Epithelial cell of esophagus (primary cell): Measurements from ENCODE around the gene ZKSCAN1.
A peak's percentile ranks its signal among the peaks of the same experiment; 100 is the strongest.

Source experiments
- DNase-seq: peaks from one replicate; pipeline ENCODE4 v3.0.0; 2010; ENCODE audit warnings: low read depth
- H3K4me3 ChIP-seq: 2 replicates; pipeline ENCODE4 v1.5.1; 2011; ENCODE audit warnings: mild to moderate bottlenecking, low read length, control low read depth
- TF ChIP-seq, protein P1 (sequence below): IDR thresholded peaks from 2 replicates; pipeline ENCODE4 v1.5.1; 2011; ENCODE audit warnings: low read depth, mild to moderate bottlenecking, low read length, control low read depth, inconsistent platforms; ENCODE audit not compliant: insufficient read depth; ENCODE audit errors: missing control alignments

ZKSCAN1 gene

DNA sequence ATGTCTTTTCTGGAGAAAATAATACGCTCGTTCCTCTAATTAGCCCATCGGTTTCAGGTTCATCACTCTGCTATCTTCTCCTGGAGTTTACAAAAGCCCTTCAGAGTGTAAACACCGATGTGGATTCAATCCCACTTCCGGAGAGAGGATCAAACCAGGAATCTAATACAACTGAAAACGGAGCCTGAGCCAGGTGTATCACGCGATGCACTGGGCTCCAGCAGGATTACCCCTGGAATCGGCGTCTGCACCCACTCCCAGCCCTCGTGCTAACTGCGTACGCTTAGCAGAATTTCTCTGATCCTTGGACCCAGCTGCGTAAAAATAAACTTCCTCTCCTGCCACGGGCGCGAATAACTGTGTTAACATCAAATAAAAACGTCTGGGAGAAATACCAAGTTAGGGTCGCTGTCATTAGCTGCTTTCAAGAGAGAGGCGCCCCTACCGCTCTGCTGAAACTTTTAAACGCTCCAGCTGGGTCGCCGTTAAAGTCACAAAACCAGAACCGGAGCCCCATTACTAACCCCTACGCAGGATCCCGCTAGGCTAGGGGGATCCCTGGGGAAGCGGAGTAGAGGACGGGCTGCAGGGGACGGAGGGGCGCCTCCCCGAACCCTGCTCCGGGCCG lies 65.6 kb downstream of the ZKSCAN1 start:
- DNase-seq, result peak; percentile 19
- TF ChIP-seq, protein P1, sequence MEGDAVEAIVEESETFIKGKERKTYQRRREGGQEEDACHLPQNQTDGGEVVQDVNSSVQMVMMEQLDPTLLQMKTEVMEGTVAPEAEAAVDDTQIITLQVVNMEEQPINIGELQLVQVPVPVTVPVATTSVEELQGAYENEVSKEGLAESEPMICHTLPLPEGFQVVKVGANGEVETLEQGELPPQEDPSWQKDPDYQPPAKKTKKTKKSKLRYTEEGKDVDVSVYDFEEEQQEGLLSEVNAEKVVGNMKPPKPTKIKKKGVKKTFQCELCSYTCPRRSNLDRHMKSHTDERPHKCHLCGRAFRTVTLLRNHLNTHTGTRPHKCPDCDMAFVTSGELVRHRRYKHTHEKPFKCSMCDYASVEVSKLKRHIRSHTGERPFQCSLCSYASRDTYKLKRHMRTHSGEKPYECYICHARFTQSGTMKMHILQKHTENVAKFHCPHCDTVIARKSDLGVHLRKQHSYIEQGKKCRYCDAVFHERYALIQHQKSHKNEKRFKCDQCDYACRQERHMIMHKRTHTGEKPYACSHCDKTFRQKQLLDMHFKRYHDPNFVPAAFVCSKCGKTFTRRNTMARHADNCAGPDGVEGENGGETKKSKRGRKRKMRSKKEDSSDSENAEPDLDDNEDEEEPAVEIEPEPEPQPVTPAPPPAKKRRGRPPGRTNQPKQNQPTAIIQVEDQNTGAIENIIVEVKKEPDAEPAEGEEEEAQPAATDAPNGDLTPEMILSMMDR, result no peak

DNA sequence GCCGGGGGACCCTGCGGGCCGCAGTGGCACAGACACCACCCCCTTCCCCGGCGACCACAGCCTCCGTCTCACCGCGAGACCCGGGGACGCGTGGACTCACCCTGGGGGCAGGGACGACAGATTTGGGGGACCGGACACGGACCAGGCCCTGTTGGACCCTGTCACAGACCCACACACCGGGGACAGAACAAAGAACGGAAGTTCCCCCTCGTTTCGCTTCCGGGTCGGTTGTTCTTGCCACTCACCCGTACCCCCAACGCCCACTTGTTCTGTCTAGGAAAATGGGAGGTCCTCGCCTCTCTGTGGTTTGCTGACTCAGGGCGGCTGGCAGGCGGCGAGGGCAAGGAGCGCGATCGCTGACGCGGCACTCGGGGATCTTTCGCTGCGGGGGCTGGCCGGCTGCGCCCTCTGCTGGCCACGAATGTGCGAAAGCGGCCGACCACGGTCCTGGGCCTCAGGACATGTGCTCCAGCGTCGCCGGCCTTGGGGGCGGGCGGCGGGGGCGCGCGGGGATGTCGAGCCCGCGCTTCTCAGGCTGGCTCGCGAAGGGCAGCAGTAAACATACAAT lies 66.2 kb downstream of the ZKSCAN1 start, which contains the start of gene ZNF3:
Gene ZNF3 (minus strand): TSS at position 189 of the 568 bp plus-strand sequence. CDS start 4,366 bp downstream, outside the sequence.
- H3K4me3 ChIP-seq, result peak within 1 kb of the TSS; percentile 97
- peak; percentile 99 for DNase-seq
- TF ChIP-seq, protein P1, result peak; percentile 65

More for the DNA sequence above, 65.6 kb downstream of the ZKSCAN1 start:
- H3K4me3 ChIP-seq, result peak overlapping the region; percentile 97

DNA sequence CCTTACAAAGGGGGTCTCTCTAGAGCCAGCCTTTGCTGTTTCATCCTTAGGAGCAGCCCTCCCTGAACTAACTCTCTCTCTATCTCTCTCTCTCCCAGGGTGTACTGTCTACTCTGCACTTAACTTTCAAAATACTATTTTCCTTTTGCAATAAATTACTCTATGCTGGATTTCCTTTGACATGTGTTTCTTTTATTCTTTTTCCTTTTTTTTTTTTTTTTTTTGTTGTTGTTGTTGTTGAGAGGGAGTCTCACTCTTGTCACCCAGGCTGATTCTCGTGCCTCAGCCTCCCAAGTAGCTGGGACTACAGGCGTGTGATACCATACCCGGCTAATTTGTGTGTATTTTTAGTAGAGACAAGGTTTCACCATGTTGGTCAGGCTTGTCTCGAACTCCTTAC lies 67.6 kb downstream of the ZKSCAN1 start:
- no peak overlapping the region for H3K4me3 ChIP-seq
- DNase-seq, result no peak
- TF ChIP-seq, protein P1, result no peak

DNA sequence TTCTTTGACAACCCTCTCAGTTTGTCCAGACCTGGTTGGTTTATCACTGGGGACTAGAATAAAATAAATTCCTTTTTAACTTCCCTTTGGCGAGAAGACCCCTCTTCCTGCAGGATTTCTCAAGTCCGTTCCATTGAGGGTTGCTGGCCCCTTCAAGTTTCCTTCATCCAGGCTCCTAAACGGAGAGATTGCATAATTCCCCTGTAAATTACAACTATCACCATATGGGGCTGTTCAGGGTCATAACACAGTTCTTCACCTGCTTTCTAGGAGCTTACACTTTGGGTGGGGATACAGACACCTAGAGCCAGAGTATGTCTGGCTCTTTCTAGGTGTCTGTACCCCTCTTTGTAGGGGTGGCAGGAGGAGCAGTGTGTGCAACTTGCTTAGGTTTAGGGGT lies 70.1 kb downstream of the ZKSCAN1 start:
- no peak for DNase-seq
- no peak overlapping the region for H3K4me3 ChIP-seq
- TF ChIP-seq, protein P1, result no peak

DNA sequence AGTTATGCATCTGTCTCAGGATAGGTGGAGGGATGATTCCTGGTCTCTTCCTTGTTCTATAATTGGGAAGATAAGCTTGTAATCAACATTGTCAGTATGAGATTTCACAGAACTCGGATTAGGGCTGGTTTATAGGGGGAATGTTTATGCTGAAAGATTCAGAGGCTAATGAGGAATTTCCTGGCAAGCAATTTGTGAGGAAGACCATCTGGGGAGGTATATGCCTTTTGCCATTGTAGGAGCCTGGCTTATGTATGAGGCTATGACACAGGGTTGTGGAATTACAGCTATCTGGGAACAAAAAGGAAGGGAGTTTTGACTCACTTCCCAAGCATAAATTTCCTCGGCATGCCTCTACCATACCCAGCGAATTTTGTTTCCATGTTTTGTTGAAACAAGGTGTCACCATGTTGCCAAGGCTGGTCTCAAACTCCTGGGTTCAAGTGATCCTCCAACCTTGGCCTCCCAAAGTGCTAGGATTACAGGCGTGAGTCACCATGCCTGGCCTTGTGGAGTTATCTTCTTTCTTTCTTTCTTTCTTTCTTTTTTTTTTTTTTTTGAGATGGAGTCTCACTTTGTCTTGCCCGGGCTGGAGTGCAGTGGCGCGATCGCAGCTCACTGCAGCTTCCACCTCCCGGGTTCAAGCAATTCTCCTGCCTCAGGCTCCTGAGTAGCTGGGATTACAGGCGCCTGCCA lies 71.8 kb downstream of the ZKSCAN1 start:
- DNase-seq, result peak; percentile 86
- TF ChIP-seq, protein P1, result no peak
- no peak overlapping the region for H3K4me3 ChIP-seq

DNA sequence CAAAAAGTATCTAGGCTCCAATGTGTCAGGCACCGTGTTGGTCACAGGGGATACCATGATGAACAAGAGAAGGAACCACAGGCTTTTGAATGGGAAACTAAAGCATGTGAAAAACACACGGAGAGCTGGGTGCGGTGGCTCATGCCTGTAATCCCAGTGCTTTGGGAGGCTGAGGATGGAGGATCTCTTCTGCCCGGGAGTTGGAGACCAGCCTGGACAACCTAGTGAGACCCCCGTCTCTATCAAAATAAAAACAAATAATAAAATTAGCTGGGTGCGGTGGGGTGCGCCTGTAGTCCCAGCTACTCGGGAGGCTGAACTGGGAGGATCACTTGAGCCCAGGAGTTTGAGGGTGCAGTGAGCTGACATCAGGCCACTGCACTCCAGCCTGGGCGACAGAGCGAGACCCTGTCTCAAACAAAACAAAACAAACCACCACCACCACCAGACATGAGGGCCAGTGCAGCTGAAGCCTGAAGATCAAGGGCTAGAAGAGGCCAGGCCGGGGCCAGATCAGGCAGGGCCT lies 72.8 kb downstream of the ZKSCAN1 start:
- TF ChIP-seq, protein P1, result no peak
- peak overlapping the region; percentile 93 for H3K4me3 ChIP-seq
- DNase-seq, result no peak
